GM19324 (cell line): ENCODE data around the gene SP110.

Experiments
- ATAC-seq: cut with Tn5 transposase; IDR thresholded peaks from one replicate; pipeline ENCODE4 v1.9.1; 2021; ENCODE audit warnings: mild to moderate bottlenecking, moderate library complexity; ENCODE audit not compliant: unreplicated experiment, low FRiP score

The SP110 gene

DNA sequence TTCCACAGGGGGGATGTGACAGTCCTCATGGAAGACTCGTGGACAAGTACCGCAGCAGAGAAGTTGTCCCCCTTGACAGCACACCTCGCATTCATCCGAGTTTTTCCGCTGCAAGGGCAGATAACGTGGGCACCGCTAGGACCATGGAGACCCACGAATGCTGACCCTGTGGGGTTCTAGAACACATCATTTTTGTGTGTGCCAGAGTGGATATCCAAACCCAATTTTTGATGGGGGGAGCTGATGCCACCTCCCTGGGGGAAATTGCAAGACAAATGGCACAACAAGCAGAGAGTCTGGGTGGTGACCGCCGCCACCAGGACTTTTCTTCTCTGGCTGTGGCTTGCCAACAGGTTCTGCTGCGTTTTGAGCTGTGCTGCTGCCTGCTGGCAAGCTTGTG is 46.9 kb downstream of the SP110 start:
- no peak for ATAC-seq

- no peak for ATAC-seq
Observed at GRCh38 chr2:230172156-230172555, 47.6 kb downstream of the SP110 start.

- no peak for ATAC-seq
Observed at GRCh38 chr2:230170532-230170931, 49.3 kb downstream of the SP110 start.

DNA sequence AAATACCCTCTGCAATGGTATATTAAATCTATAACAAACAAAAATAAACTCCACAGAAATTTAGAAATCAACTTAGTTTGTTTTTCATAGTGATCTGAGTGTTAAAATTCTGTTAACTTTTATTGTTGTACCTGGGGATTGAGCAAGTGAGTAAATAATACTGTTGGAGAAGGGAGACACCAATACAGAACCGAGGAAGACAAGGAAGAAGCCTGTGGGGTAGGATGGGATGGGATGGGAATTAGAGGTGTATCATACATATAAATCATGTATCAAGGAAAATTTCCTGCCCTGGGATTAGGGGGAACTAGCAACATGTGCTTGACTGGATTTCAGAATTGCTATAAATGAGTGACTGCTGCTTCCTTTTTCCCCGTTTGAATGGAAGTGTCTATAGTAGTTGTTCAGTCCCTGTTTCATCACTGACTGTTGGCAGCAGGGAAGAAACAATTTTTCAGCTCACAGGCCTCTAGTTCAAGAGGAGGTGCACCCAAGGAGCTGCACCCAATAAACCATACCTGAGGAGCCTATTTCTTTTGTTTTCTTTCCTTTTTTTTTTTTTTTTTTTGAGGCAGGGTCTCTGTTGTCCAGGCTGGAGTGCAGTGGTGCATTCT is 53.1 kb downstream of the SP110 start:
- ATAC-seq = no peak

GRCh38 chr2:230164139-230164538 is 55.6 kb downstream of the SP110 start:
- ATAC-seq = no peak

- ATAC-seq = no peak
Observed at GRCh38 chr2:230162981-230163380, 56.8 kb downstream of the SP110 start.

DNA sequence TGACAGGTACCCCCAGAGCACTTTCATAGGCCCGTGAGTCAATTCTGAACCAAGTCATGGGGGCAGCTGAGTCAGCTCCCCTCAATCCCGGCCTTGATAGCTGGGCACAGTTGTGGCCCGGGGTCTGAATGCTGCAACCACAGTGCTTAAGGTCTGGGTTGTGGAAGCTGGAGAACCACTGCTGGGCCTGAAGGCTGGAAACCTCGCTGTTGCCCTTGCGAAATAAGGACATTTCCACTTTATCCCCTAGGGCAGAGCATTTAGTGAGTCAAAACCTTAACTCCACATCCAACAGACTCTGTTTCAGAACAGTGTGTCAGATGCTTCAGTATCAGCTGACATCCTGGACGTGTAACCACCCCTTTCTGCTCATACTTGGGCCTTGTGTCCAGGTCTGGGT is 58.6 kb downstream of the SP110 start:
- no peak for ATAC-seq

DNA sequence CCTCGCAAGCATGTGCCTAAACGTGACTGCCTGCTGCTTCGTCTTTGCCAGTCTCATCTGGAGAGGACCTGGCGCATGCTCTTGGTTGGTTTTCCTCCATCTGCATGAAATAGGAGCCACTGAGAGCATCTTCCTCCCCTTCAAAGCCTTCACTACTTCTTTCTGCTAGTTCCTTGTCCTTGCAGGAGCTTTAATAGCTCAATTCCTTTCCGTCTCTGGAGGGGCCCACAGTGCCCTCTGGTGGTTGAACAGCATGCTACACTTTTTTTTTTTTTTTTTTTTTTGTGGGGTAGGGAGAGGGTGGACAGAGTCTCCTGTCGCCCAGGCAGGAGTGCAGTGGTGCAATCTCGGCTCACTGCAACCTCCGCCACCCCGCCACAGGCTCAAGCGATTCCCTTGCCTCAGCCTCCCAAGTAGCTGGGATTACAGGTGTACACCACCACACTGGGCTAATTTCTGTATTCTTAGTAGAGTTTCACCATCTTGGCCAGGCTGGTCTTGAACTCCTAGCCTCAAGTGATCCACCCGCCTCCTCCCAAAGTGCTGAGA is 59.6 kb downstream of the SP110 start:
- ATAC-seq = no peak

- no peak for ATAC-seq
Observed at GRCh38 chr2:230158468-230158867, 61.3 kb downstream of the SP110 start.

- ATAC-seq = no peak
Observed at GRCh38 chr2:230156782-230157699, 62.7 kb downstream of the SP110 start.

DNA sequence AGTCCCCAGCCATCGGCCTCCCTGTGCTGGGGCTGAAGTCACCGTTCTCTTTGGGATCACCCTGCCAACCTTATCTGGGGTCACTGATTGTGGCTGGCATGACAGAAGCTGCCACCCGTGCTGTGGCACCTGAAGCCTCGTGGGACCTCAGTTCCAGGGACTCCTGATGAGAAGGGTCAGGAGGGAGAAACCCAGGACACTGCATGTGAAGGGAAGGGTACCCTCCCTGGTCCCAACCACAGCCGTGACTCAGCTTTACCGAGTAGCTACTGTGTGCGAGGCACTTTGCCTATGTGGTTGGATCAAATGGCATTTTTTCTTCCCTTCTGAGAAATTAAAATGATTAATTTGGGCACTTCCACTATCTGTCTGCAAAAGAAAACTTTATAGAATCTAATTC is 64.4 kb downstream of the SP110 start:
- no peak for ATAC-seq

GRCh38 chr2:230153390-230153976 is 66.3 kb downstream of the SP110 start:
- ATAC-seq = no peak

DNA sequence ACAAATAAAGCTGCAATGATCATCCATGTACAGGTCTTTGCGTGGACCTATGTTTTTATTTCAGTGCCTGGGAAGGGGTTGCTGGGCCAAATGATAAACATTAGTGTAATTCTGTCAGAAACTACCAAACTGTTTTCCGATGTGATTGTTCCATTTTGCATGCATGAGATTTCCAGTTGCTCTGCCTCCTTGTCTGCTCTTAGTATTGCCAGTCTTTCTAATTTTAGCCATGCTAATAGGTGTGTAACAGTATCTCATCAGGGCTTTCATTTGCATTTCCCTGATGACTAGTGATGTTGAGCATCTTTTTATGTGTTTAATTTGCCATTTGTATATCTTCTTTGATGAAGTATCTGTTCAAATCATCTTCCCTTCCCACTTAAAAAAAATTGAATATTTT is 67.5 kb downstream of the SP110 start:
- ATAC-seq = no peak

- ATAC-seq = no peak
Observed at GRCh38 chr2:230144355-230144754, 75.4 kb downstream of the SP110 start.

DNA sequence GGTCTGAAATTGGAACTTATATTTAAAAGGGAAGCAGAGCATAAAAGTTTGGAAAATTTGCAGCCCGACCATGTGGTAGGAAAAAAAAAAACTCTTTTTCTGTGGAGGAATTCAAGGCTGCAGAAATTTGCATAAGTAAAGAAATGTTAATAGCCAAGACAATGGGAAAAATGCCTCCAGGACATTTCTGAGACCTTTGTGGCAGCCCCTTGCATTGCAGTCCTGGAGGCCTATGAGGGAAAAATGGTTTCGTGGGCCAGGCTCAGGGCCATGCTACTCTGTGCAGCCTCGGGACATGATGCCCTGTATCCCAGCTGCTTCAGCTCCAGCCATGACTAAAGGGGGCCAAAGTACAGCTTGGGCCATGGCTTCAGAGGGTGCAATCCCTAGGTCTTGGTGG is 79.1 kb downstream of the SP110 start:
- no peak for ATAC-seq

DNA sequence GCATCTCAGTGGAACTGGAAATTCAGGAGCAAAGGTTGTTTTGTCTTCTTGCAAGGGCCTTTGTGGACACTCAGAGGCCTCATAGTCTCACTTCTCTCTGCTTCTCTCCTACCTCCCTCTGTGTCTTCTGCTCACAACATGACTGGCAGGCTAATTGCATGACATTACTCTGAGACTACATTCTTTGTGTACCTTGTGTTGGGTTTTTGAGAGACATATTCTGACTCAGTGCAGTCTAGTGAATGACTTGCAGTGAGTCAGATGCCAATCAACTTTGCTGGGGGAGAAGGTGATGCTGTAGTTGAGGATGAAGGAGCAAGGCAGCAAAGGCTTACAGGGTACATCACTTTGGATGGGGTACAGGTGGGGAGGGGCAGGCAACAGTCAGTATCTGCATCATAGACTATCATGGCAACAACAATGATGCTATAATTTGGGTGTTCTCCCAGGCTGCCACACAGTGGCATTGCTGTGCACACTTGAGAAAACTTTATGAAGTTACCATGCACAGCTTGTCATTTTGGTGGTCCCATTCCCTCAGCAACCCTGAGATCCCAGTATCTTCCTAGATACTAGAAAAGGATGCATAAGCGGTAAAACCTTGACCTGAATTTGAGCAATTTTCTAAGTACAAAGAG is 81.8 kb downstream of the SP110 start:
- no peak for ATAC-seq

DNA sequence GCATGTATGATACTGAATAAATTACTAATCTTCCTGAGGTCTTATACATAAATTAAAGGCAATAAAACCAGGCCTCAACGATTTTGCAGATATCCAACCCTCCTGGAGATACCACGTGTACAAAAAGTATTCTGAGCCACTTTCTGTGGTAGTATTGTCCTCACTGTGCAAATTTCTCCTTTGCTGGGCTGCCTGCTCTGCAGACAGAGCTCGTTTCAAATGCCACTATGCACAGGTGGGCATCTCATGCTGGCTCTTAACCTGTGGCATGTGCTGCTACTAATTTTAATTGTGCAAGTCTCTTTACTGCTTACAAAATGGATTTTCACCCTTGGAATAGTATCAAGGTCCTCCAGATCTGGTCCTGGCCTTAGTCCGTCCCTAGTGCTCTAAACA is 84.7 kb downstream of the SP110 start:
- no peak for ATAC-seq

GRCh38 chr2:230134496-230135129 is 85.2 kb downstream of the SP110 start:
- no peak for ATAC-seq

GRCh38 chr2:230131366-230131765 is 88.4 kb downstream of the SP110 start:
- no peak for ATAC-seq

DNA sequence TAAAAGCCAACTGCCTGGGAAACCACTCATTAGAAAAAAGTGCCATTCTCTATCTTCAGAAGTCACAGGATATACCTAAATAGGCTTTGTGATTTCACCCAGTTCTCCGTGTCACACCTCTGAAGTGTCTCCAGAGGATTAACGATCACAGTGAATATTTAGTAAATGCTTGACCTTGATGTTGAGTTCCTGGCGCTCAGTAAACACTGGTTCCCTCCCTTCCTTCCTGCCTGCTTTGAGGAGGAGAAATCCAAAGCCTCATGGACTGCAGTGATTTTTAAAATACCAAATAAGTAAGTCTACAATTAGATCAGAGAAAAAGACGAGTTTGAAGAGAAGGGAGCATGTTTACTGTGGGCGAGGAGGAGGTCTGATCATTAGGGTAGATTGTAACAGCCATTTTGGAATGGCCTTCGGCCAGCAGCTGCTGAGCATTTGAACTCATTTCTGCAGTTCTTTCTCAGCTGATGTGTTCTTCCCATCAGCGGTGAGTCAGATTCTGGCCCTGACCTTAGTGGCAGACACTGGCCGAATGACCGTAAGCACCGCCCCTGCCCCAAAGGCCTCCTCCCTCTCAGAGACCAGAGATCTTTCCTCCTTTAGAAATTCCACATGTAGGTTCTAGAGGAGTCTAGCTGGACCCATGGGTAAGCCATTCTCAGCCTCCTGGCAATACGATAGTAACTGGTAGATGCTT is 89.0 kb downstream of the SP110 start:
- ATAC-seq = no peak
